HepG2 (cell line): ENCODE data around the gene PLEKHN1. TPM values are rescaled to one million over a fixed set of nuclear protein-coding genes. Genes with fewer than 3 reads are reported as not detected.

Experiments
- DDIT3 ChIP-seq: sonication (generic); formaldehyde crosslinking; IDR thresholded peaks from 2 replicates; pipeline ENCODE4 v1.4.0; 2020; ENCODE audit warnings: mild to moderate bottlenecking, missing genetic modification reagents
- DPF2 ChIP-seq: sonication (generic); formaldehyde crosslinking; IDR thresholded peaks from 2 replicates; pipeline ENCODE4 v1.4.0; 2020; ENCODE audit warnings: mild to moderate bottlenecking, low read depth, missing genetic modification reagents, borderline replicate concordance
- GTF2F1 ChIP-seq: fragments of 150-350 bp; IDR thresholded peaks from 2 replicates; pipeline ENCODE4 v1.6.1; 2014; ENCODE audit warnings: low read length
- HHEX ChIP-seq: IDR thresholded peaks from 2 replicates; pipeline ENCODE4 v1.6.1; 2016; ENCODE audit warnings: control low read depth
- KLF12 ChIP-seq: sonication (generic); formaldehyde crosslinking; IDR thresholded peaks from 2 replicates; pipeline ENCODE4 v1.4.0; 2020; ENCODE audit warnings: missing genetic modification reagents, borderline replicate concordance
- KMT2B ChIP-seq: IDR thresholded peaks from 2 replicates; pipeline ENCODE4 v1.6.1; 2016; ENCODE audit warnings: missing genetic modification reagents, missing compliant biosample characterization
- MED1 ChIP-seq: sonication (generic); formaldehyde crosslinking; IDR thresholded peaks from 2 replicates; pipeline ENCODE4 v1.4.0; 2020; ENCODE audit warnings: missing genetic modification reagents
- NR2F6 ChIP-seq, 2 experiments: IDR thresholded peaks; 2 replicates each; pipeline ENCODE4 v1.6.1; 2016; ENCODE audit warnings: antibody characterized with exemption in 1 of 2, mild to moderate bottlenecking in 1 of 2
- POLR2AphosphoS2 ChIP-seq: IDR thresholded peaks from 2 replicates; pipeline ENCODE4 v1.6.1; 2011; ENCODE audit warnings: low read depth, low read length, improper control_type of control experiment
- THAP9 ChIP-seq: sonication (generic); formaldehyde crosslinking; IDR thresholded peaks from 2 replicates; pipeline ENCODE4; 2020; ENCODE audit warnings: missing genetic modification reagents, mild to moderate bottlenecking, borderline replicate concordance
- ZBTB1 ChIP-seq: sonication (generic); formaldehyde crosslinking; IDR thresholded peaks from 2 replicates; pipeline ENCODE4 v1.4.0; 2020; ENCODE audit warnings: missing genetic modification reagents, borderline replicate concordance
- ZBTB44 ChIP-seq: sonication (generic); formaldehyde crosslinking; IDR thresholded peaks from 2 replicates; pipeline ENCODE4 v1.4.0; 2020; ENCODE audit warnings: missing genetic modification reagents
- ZMAT3 ChIP-seq: sonication (generic); formaldehyde crosslinking; conservative IDR thresholded peaks from 2 replicates; pipeline ENCODE4 v1.7.0; 2021; ENCODE audit warnings: missing genetic modification reagents
- ZNF205 ChIP-seq: IDR thresholded peaks from 2 replicates; pipeline ENCODE4 v1.6.1; 2018; ENCODE audit warnings: missing biosample characterization, missing genetic modification reagents
- ZNF343 ChIP-seq: sonication (generic); formaldehyde crosslinking; IDR thresholded peaks from 2 replicates; pipeline ENCODE4 v1.4.0; 2020; ENCODE audit warnings: mild to moderate bottlenecking, missing genetic modification reagents
- ZNF607 ChIP-seq: sonication (generic); formaldehyde crosslinking; IDR thresholded peaks from 2 replicates; pipeline ENCODE4 v1.5.1; 2020; ENCODE audit warnings: missing genetic modification reagents, mild to moderate bottlenecking, borderline replicate concordance
- polyA plus RNA-seq, 8 experiments: library from polyadenylated mRNA; depleted of rRNA in 3 of 8; stranded (reverse) in 7 of 8; unstranded in 1 of 8; fragments of >200 nt; fragmentation: Illumina TruSeq in 4 of 8; extraction: Trizol in 4 of 8; gene quantifications; 2 replicates each; pipeline versions ENCODE4 v1.2.1 to v1.2.3, GENCODE V29; 2011 to 2016; ENCODE audit warnings: low read depth in 4 of 8, missing spikeins in 1 of 8, mixed read lengths in 1 of 8; ENCODE audit not compliant: insufficient read depth in 1 of 8
- total RNA-seq, 5 experiments: library from RNA; depleted of rRNA; stranded (reverse); fragments of >200 nt; fragmentation: Illumina TruSeq; extraction: Trizol; gene quantifications; 2 replicates each; pipeline ENCODE4 v1.2.3, GENCODE V29; 2016; ENCODE audit warnings: low read depth in 1 of 5
- TF ChIP-seq, protein P1 (sequence below): IDR thresholded peaks from 2 replicates; pipeline ENCODE4 v1.6.1; 2012; ENCODE audit warnings: low read length, improper control_type of control experiment

The PLEKHN1 gene
- total and polyA plus RNA-seq, 2 of the 13 experiments (the other 11 are each of a cell fraction or from before 2014, with no cell fraction given), result 0.42 to 0.58 TPM

DNA sequence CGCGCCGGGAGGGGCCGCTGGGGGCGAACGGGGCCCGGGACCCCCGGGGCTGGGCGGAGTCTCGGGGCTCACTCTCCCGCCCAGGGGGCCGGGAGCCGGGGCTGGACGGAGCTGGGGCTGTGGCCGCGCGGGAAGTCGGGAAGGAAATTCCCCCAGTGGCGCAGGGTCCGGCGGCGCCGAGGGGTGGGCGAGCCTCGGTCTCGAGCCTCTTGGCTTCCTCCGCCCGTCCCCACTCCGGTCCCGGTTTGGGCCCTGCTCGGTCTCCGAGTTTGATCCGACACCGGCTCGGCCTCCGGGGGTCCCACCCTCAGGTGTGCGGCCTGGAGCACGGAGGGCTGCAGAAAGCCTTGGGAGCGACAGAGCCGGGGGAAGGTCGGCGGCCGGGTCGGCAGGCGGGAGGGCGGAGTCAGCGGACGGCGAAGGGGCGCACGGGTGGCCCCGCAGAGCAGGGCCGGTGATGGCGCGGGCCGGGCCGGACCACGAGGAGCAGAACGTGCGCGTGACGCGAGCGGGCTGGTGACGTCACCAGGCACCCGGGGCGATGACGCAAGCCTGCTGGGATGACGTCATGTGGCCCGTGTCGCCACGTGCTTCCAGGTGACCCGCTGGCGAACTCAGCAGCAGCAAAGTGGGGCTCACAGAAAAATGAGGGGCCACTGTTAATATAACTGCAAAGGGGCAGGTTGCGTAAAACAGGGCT, 34.2 kb downstream of the PLEKHN1 start (continued):
- TF ChIP-seq ZMAT3, result peak; percentile 87; the same call in 1 of the 2 replicates
- TF ChIP-seq MED1 (CRISPR knock-in tag), result peak; percentile 81
- peak; percentile 75 for TF ChIP-seq ZNF607 (CRISPR knock-in tag)
- no peak; the same call in 1 of the 2 replicates for TF ChIP-seq DPF2 (CRISPR knock-in tag)
- TF ChIP-seq KMT2B (CRISPR knock-in tag), result peak; percentile 61; the same call in 1 of the 2 replicates
- peak; percentile 78; the same call in 1 of the 2 replicates for TF ChIP-seq ZNF343 (CRISPR knock-in tag)
- TF ChIP-seq THAP9, result no peak; the same call in 1 of the 2 replicates
- no peak for TF ChIP-seq HHEX (CRISPR knock-in tag)
- TF ChIP-seq NR2F6 (IDR thresholded peaks at IDR 0.05), result no peak
- peak; percentile 49; the same call in 1 of the 2 replicates for TF ChIP-seq NR2F6 (CRISPR knock-in tag; IDR thresholded peaks at IDR 0.05)
- no peak for TF ChIP-seq DDIT3 (CRISPR knock-in tag)
- peak; percentile 58 for TF ChIP-seq KLF12
- TF ChIP-seq ZNF205 (CRISPR knock-in tag), result no peak; the same call in 1 of the 2 replicates
- TF ChIP-seq POLR2AphosphoS2, result peak; percentile 72; the same call in 1 of the 2 replicates
- TF ChIP-seq, protein P1, sequence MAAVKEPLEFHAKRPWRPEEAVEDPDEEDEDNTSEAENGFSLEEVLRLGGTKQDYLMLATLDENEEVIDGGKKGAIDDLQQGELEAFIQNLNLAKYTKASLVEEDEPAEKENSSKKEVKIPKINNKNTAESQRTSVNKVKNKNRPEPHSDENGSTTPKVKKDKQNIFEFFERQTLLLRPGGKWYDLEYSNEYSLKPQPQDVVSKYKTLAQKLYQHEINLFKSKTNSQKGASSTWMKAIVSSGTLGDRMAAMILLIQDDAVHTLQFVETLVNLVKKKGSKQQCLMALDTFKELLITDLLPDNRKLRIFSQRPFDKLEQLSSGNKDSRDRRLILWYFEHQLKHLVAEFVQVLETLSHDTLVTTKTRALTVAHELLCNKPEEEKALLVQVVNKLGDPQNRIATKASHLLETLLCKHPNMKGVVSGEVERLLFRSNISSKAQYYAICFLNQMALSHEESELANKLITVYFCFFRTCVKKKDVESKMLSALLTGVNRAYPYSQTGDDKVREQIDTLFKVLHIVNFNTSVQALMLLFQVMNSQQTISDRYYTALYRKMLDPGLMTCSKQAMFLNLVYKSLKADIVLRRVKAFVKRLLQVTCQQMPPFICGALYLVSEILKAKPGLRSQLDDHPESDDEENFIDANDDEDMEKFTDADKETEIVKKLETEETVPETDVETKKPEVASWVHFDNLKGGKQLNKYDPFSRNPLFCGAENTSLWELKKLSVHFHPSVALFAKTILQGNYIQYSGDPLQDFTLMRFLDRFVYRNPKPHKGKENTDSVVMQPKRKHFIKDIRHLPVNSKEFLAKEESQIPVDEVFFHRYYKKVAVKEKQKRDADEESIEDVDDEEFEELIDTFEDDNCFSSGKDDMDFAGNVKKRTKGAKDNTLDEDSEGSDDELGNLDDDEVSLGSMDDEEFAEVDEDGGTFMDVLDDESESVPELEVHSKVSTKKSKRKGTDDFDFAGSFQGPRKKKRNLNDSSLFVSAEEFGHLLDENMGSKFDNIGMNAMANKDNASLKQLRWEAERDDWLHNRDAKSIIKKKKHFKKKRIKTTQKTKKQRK, result no peak
- no peak for TF ChIP-seq ZBTB44 (CRISPR knock-in tag)
- no peak for TF ChIP-seq GTF2F1
- TF ChIP-seq ZBTB1 (CRISPR knock-in tag), result 0 out of 2 replicates have a peak, but pooled peaks have one; percentile 35
